Choroid plexus epithelial cell (primary cell): ENCODE measurements around the gene GTF2IRD1.

Experiments used
- DNase-seq: peaks from one replicate; pipeline ENCODE4 v3.0.0-alpha.2; 2010; ENCODE audit warnings: low read depth
- H3K4me3 ChIP-seq: 2 replicates; pipeline ENCODE4 v1.5.1; 2011; ENCODE audit warnings: low read depth, mild to moderate bottlenecking, control low read depth, low read length, moderate library complexity
- CTCF ChIP-seq: conservative IDR thresholded peaks from 2 replicates; pipeline ENCODE4 v1.5.1; 2011; ENCODE audit warnings: low read depth, mild to moderate bottlenecking, control low read depth, inconsistent platforms, low read length, moderate library complexity

The GTF2IRD1 gene

GRCh38 chr7:74461970-74462706 lies 8.4 kb downstream of the GTF2IRD1 start:
- DNase-seq: no peak
- no peak overlapping the region for H3K4me3 ChIP-seq
- no peak for TF ChIP-seq CTCF

- TF ChIP-seq CTCF: no peak
- H3K4me3 ChIP-seq: no peak overlapping the region
- DNase-seq: no peak
Observed at GRCh38 chr7:74462707-74463100, 9.0 kb downstream of the GTF2IRD1 start.

GRCh38 chr7:74464931-74465886 lies 11.5 kb downstream of the GTF2IRD1 start:
- no peak overlapping the region for H3K4me3 ChIP-seq
- TF ChIP-seq CTCF: no peak
- no peak for DNase-seq

DNA sequence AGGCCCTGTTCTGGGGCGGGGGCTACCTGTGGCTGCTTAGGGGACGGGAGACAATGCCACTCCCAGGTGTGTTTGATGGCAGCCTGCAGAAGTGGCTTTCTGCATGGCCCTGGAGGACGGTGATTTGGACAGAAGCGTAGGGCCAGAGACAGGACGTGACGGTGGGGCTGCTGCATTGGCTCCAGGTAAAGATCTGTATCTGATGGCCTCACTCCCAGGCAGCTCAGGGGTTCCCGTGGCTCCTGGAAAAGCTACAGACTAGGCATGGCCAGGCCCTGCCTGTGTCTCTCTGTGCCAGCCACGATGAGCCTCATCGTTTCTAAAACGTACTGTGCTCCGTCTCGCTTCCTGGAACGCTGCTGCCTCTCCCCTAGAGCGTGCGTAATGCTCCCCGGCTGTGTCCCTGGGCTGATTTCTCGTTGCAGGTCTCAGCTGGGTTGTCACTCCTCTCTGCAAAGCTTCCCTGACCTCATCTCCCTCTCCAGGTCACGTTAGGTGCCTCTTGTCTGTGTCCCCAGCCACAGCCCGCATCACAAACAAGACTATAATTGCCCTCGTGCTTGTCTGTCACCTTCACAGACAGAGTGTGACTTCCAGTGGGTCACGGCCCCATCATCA lies 12.6 kb downstream of the GTF2IRD1 start:
- no peak for TF ChIP-seq CTCF
- no peak for DNase-seq
- H3K4me3 ChIP-seq: no peak overlapping the region

GRCh38 chr7:74467876-74468275 lies 14.2 kb downstream of the GTF2IRD1 start:
- H3K4me3 ChIP-seq: no peak overlapping the region
- TF ChIP-seq CTCF: no peak
- no peak for DNase-seq

DNA sequence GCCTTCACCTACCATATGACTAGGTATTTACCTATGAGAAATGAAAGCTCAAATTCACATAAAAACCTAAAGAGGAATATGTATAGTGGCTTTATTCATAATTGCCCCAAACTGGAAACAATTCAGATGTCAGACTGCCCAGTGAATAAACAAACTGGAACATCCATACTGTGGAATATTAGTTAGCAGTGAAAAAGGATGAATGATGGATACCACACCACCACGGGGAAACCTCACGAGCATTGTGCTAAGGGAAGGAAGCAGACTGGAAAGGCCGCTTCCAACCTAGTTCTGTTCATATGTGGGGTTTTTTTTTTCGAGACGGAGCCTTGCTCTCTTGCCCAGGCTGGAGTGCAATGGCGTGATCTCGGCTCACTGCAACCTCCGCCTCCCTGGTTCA lies 16.8 kb downstream of the GTF2IRD1 start:
- H3K4me3 ChIP-seq: no peak overlapping the region
- DNase-seq: no peak

More for the DNA sequence above, 16.8 kb downstream of the GTF2IRD1 start:
- TF ChIP-seq CTCF: no peak
